Effector CD4-positive, alpha-beta T cell (primary cell): Measurements from ENCODE around the gene ATP5MC2.
"Not testable (repeated sequence)": the region's sequence is repeated elsewhere in the genome, so short reads cannot be mapped to it uniquely, and the experiment has no call there.

Experiments
- DNase-seq: peaks from one replicate; pipeline ENCODE4 v3.0.0-alpha.2; 2020
- total RNA-seq: gene quantifications from one replicate; lab custom pipeline; 2026; lab: John Stamatoyannopoulos, UW

ATP5MC2 gene
- total RNA-seq = 81.0 reads per million, percentile 78 among the genes with 10 or more reads in this experiment

DNA sequence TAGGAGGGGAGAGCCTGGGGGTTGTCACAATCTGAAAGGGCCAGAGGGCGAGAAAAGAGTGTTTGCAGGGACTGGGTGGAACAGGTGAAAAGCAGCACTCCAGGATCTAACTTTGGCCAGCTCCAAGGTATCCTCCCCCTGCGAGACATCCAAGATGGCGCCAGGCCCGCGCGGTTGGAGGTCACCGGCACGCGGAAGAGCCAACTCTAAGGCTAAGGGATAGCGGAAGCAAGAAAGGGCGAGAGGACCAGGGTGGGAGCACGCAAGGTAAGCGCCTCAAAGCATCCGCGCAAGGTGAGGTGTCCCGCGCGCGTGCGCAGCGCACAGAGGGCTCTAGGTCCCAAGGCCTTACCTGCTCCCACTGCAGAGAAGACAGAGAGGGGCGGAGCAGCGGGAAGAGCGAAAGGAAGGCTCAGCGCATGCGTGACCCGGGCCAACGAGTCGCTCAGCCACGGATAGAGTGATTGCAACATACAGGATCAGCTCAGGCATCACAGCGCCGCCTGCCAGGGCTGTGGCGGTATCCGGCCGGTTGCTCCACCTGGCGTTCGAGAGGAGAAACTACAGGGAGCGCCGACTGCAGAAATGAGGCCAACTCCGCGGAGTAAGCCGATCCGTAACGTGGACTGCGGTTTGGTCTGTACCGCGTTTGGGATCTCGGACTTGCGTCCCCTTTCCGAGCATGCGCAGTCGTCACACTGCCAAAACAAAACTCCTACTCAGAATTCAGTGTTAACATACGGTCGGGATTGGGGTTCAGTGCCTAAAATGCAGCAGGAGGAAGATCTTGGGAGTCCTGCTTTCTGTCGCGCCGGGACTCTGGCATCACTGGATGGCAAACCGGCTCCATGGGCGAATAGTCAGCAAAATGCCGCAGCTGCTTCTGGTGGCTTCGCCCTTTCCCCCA lies at the start of gene ATP5MC2:
ATP5MC2 (minus strand) TSS at position 383 of the 907 bp plus-strand sequence. CDS start 3,469 bp downstream, outside the sequence.
- DNase-seq = peak; percentile 96

DNA sequence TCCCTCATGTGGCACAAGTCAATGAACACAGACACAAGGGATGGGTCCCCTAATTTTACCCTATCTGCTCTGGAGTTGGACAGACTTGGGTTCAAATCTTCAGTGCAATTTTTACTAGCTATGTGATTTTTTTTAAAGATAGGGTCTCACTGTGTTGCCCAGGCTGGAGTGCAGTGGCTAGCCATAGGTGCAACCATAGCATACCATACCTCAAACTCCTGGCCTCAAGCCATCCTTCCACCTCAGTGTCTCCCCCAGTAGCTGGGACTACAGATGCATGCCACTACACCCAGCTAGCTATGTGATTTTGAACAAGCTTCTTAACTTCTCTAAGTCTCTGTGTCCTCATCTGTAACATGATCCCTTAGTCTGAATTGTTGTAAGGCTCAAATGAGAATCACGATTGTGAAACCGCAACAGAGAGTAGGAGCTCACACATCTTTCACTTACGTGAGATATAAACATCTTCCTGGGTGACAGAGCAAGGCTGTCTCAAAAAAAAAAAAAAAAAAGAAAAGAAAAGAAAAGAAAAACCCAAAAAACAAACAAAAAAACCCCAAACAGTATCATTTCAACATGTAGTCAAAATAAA lies 46.7 kb upstream of the ATP5MC2 start:
- DNase-seq = no peak

DNA sequence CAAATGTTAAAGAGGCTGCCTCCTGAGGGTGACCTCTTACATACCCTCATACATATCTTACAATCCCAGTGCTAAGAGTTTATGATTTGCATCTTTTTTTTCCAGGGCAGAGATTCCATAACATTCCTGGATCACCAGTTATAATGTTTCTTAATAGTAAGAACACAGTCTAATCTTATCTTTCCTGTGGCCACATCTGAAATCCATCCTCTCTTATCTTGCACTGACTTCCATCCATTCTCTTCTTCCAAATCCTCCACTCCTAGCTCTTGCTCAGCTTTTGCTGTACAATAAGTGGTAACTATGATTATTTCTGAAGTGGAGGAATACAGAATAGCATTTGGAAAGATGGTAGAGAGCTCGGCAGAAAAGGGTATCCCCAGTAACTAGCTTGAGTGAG lies 45.1 kb upstream of the ATP5MC2 start:
- no peak for DNase-seq

DNA sequence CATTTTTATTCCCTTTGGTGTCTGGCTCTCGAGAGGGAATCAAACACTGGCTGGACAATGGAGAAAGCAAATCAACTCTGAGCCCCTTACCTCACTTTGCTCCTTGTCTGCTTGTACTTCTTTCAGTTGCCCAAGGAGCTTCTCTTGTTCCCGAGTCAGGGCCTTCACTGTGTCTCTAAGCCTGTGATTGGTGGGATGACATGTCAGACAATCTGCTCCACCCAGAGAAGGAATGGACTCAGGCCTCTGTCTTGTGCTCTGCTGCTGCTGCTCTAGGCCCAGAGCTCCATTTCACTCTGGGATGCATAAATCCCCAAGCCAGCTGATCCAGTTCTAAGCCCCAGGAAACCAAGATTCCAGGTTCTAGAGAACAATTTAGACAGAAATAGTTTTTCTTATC lies 43.8 kb upstream of the ATP5MC2 start:
- DNase-seq = no peak

DNA sequence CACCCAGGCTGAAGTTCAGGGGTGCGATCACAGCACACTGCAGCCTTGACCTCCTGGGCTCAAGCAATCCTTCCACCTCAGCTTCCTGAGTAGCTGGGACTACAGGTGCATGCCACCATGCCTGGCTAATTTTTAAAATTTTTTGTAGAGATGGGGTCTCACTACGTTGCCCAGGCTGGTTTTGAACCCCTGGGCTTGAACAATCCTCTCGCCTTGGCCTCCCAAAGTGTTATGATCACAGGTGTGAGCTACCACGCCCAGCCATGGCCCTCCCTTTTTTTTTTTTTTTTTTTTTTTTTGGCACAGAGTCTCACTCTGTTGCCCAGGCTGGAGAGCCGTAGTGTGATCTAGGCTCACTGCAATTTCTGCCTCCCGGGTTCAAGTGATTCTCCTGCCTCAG lies 42.7 kb upstream of the ATP5MC2 start:
- DNase-seq = not testable (repeated sequence)

DNA sequence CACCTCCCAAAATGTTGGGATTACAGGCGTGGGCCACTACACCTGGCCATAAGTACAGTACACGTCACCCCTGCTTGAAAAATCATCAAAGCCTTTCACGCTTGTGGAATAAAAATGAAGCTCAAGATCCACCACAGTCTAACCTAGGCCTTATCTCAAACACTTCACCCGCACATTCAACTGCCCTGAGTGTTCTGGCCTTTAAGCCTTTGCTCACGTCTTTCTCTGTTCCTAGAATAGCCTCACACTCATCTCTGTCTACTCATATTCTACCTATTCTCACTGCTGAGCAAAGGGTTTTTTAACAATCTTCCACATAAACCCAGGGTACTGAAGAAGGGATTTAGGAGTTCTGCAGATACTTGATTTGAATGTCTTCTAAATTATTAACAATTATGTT lies 41.4 kb upstream of the ATP5MC2 start:
- no peak for DNase-seq

DNA sequence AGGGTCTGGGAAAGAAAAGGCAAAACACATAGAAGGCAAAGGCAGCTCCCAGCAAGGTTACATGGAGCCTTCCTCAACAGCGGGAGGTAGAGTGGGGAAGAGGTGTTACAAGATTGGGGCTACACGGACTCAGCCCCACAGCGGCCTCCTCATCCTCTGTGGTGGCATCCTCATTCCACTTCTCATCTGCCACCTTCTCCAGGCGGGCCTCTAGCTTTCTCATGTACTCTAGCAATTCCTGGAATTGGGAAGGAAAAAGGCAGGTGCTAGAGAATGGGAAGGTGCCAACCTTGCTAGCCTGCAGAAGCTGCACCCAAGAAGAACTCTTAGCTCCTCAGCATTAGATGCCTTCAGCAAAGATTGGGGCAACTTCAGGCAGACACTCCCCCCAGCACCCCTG lies 38.1 kb upstream of the ATP5MC2 start:
- no peak for DNase-seq

DNA sequence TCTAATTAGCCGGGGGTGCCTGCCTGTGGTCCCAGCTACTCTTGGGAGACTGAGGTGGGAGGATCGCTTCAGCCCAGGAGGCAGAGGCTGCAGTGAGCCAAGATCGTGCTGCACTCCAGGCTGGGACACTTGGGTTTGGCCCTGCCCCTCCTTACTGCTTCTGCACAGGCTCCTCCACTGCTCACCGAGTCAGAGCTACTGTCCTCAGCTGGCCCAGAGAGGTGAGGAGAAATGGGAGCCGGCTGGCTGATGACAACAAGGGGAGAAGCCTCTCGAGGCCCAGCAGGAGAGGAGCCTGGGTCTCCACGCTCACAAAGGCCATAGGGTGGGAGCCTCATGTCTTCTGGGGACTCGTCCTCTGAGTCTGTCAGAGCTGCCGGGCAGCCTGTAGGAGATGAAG lies 37.6 kb upstream of the ATP5MC2 start:
- DNase-seq = no peak

DNA sequence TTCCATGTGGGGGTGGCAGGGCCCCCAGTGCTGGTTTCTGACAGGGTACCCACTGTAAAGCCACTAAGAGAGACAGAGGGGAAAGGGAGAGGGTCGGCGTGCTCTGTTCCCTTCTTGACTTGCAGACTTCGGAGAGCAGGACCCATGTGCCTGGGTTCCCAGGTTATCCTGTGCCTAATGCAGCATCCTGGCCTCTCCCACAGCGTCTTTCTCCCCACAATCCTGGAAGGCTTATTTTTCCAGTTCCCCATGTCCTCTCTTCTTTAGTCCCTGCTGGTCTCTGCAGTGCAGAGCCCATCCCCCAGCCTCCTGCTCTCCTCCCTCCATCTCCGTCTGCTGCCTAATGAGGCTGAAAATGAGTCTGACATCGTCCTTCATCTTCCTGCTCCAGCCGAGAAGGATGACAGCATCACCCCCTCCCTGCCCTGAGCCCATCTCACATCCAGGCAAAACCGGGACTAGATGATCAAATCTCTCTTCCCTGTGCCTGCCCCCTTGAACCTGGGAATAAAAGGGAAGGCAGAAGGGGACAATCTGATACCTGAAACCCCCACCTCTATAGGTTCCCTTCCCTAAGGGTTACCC lies 36.3 kb upstream of the ATP5MC2 start:
- no peak for DNase-seq

DNA sequence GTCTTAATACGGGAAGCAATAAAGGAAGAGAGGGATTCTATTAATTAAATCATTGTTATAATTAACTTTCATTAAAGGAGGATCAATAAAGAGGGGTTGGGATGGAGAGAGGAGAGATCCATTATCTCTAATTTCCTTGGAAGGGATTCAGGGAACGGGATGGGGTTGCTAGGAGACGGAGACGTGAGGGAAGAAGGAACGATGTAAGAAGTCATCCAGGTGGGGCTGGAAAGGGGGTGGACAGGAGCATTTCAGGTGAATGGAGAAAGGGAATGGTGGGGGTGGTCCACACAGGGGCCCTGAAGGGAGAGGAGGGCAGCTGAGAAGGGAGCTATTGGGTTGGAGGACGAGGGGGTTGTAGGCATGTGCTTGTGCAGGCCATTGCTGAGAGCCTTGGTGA lies 34.2 kb upstream of the ATP5MC2 start:
- no peak for DNase-seq

DNA sequence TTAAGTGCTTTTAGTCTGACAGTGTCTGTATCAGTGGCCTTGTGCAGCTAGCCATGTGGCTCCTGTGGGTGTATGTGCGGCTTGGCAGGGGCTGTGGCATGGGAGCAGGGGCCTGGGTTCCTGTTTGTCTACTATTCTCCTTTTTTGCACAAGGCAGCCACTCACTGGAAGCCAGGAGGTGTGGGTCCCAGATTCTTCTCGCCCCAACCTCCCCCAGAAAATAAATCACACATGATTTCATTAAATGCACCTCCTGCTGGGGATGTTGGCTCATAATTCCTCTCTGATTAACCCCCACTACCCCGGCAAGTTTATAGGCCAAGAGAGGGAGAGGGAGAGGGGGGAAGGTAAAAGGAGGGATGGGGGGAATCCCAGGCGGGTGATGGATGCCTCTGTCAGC lies 33.8 kb upstream of the ATP5MC2 start:
- no peak for DNase-seq

DNA sequence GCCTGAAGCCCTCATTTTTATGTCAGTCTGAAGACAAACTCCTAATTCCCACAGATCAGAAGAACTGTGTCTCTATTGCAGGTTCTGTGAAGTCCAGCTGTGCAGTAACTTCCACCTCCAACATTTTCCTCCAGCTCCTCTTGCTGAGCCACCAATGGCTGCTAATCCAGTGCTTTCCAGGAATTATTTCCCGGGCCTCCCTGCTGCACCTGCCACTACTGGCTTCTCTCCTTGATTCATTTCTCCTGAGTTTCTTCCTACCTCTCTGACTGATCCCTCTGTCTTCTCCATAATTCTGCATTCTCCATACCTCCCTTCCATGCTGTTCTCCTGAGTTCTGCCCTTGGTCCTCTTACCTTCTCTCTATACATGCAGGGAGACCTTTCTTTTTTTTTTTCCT lies 30.2 kb upstream of the ATP5MC2 start:
- no peak for DNase-seq

DNA sequence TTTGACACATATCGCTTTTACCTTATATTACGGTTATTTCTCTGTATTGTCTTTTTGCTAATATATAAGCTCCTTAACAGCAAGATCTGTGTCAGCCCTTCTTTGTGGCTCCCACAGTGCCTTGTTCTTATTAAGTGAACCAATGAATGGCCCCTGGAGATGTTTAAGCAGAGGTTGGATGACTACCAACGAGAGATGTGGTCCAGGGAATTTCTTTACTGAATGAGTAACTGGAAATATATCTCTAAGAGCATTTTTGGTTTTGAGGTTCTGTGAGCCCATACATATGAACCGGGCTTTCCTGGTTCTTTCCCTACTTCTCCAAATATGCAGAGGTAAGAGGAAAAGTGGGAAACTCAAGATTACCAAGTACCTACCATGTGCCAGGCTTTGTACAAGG lies 27.9 kb upstream of the ATP5MC2 start:
- DNase-seq = no peak

DNA sequence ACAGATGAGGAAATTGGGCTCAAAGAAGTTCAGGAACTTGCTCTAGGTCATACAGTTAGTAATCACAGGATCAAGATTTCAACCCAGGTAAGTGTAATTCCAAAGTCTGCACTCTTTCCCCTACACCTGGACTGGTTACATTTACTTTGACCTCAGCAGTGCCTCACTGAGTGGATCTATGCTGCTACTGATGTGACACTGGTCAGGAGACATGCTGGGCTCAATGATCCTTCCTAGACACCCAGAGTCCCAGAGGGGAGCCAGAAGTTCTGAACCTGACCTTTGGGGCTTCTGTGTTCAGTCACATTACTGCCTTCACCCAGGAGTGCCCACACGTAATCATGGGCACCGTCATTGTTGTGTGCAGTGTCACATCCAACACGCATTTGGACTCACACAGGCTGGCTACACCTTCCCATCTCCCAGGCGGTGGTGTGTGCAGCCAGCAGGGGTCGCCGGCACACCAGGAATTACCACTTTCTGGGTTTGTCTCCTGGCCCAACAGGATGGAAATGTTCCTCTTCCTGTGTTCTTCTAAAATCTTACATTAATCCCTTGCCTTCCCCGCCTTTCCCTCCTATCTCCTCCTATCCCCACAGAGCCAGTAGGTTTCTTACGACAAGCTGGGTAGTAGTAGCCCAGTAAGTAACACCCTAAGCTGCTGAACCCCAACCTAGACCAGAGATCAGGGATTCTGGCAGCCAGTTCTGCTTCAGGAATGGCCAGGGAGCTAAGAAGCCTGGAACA lies 25.8 kb upstream of the ATP5MC2 start:
- DNase-seq = peak; percentile 67

DNA sequence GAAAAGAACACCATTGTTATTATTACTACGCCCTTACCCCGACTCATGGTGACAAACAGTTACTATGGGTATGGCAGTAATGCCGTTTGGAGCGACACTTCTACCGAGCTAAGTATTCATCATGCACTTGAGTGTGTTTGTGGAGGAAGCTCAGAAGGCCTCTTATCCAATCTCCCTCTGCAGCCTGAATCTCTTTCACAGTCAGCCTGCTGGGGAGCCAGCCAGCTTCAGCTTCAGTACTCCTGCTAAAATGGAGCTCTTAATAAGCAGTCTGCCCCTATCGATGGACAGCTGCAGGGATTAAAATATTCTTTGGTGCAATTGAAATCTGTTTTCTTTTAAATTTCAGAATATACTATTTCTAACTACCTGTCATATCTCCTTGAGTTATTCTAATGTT lies 24.7 kb upstream of the ATP5MC2 start:
- no peak for DNase-seq

DNA sequence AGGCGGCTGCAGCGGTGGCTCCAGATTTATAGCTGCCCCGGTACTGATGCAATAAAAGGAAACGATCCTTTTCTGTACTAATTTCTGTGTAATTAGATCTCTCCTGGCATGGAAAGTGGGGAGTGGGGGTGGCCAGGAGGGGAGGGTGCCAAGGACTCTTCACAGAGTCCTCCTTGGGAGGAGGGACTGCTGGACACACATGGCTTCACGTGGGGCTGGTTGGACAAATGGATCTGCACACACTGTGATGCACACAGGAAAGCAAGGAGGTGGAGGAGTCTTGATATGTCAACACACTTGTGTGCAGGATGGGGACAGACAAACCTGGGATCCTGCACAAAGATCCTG lies 23.8 kb upstream of the ATP5MC2 start:
- DNase-seq = no peak

DNA sequence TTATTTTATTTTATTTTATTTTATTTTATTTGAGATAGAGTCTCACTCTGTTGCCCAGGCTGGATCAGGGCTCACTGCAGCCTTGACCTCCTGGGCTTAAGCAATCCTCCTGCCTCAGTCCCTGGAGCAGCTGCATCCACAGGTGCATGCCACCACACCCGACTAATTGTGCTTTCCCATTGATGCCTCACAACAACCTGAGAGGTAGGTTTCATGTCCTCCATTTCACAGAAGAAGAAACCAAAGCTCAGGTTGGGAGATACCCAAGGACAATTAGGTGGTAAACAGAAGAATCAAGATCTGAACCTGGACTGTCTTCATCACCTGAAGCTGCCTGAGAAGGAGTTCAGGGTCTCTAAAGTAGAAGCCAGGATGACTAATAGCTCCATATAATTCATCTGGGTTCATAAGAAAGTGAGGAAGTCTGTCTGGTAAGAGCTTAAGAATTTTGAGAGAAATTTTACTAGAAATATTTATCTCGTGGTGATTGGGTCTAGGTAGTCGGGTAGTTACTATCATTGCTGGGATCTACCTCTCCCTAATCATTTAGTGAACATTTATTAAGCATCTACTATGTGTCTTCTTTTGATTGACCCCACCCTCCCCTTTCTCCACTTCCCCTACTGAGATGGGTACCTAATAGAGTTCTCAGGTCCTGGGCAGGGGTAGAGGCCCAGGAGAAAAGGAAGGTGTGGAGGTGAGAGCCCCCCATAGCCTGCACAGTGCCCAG lies 23.2 kb upstream of the ATP5MC2 start:
- no peak for DNase-seq

DNA sequence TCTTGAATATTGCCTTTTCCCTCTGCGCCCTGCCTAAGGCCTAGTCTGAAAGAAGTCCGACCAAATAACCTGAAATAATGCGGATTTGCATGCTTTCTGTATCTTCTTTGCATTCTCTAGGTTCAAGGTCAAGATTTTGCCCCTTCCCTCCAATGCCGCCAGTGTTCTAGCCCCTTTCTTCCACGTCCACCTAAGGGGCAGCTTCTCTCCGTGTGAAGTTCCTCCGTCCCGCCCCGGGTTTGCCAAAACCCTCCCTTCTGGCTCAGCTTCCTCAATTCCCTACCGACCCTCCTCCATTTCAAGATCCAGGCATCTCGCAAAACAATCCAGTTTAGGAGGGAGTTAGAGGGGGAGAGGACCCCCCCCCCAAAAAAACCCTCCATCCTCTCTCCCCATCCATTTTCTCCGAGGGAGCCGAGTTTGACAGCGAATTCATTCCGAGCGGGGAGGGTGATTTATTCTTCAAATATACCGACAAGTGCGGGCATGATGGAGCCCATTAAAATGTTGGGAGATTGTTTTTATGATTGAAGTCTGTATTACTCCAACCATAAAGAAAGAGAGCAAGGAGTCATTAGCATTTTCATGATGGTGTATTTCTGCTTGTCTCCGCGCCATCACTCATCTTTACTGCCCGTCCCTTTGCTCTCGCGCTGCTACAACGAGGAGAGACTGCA lies 20.9 kb upstream of the ATP5MC2 start:
- no peak for DNase-seq

DNA sequence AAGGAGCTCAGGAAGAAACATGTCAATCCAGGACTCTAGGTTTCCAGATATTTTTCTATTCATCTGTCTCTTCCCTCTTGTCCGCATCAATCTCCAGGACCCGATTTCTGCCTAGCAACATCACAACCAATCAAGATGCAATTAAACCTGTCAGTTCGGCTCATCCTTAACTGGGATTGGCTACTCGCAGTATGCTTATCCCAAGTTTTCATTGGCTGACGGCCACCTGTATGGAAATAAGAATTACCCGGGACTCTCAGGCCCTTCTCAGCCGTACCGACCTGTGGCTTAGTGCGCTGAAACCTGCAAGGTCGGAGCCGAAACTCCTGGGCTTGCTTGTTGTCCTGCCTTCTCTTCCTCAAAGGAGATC lies 20.4 kb upstream of the ATP5MC2 start:
- no peak for DNase-seq

DNA sequence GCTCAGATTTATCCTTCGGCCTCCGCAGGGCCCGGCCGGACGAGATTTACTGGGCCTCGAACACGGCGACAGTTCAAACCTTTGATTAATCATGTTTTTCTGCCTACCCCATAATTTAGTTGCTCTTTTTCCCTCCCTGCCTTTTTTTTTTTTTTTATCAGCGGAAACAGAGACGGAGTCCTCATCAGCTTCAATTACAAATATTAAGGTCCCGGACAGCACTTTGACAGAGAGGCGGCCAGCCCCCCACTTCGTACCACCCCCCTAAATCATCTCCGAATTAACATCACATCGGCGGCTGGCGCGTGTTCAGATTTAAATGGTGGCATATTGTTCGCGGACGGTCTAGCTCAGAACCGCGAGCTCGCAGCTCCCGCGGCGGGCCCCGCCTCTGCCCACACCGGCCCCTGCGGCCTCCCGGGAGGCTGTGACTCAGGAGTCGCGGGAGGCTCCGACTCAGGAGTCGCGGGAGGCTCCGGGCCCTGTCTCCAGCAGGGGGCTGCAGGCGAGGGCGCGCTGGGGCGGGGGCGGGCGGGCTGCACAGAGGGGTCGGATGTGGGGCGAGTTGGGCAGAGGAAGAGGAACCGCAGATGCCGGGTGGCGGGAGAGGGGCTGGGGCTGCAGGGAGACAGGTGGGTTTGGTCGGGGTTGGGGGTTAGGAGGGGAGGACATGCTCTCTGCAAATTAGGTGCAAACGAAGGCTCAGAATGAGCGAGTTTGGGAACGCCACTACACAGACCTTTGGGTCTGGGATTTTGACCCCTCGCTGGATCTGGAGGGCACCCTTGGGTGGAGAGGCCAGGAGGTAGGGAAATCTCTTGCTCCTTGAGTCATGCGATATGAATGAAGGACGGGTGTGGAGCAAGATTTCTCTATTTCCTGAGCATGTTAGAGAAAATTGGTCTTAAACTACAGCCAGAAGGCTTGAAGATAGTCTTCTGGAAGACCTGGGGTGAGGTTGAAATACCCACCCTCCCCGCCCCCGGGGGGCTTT lies 19.6 kb upstream of the ATP5MC2 start:
- peak; percentile 20 for DNase-seq

DNA sequence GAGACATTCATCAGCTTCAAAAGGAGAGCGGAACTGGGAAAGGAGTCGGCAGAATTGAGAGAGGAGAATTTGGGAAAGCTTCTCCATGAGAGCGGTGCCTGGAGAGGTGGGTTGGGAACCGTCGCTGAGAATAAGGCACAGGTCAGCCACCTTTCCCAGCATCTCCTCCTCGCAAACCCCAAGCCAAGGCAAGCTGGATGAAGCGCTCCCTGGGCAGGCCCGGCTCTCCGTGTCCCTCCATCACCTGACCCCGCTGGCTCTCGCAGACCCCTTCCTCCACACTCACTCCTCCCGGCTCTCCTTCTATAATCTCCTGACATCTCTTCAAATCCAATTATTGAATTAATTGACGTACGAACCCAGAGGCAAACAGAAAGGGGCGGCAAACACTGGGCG lies 18.9 kb upstream of the ATP5MC2 start:
- DNase-seq = no peak
